OCI-M2 (cell line): ENCODE measurements around the gene GAD1.

ENCODE experiments used
- DNase-seq: peaks from one replicate; lab custom pipeline; 2025; ENCODE audit not compliant: unreplicated experiment; lab: John Stamatoyannopoulos, UW

The GAD1 gene

DNA sequence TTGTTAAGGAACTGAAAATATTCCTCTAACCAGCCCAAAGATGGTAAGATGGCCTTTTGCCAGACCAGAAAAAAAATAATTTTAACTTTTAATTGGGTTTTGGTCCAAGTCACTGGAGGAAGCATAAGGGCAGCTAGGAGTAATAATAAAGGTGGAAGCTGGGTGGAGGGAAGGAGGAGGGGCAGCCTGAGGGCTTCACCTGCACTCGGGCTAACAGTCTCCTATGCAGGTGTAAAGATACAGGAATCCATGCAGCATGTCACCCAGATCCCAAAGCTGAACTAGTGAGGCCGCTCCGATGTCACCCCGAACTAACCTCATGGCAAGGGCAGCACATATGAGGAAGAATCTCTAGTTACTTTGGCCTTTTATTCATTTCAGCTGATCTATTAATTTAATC lies 75.2 kb downstream of the GAD1 start:
- no peak for DNase-seq

DNA sequence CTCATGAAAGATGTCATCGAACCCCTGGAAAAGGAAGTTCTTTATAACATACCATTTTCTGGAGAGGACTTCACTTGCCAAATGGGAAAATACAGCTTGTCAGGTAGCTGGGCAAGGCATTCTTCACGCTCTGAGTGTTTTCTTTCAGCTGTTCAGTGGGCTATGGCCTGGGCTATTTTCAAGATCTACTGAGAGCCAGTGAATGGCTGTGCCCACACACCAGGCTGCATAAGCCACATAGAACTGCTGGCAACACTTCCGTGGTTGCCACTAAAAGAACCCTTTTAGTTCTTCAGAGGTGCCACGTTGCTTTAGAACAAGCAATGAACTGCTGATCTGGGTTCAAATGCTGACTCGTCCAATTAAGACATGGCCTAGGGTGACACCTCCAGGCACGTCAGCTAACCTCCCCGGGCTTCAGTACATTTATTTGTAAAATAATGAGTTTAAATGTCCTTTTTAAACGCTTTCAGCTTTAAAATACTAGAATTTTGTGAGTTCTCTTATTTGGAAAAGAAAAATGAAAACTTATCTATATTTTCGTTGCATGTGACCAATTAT lies 75.8 kb downstream of the GAD1 start:
- DNase-seq = no peak

DNA sequence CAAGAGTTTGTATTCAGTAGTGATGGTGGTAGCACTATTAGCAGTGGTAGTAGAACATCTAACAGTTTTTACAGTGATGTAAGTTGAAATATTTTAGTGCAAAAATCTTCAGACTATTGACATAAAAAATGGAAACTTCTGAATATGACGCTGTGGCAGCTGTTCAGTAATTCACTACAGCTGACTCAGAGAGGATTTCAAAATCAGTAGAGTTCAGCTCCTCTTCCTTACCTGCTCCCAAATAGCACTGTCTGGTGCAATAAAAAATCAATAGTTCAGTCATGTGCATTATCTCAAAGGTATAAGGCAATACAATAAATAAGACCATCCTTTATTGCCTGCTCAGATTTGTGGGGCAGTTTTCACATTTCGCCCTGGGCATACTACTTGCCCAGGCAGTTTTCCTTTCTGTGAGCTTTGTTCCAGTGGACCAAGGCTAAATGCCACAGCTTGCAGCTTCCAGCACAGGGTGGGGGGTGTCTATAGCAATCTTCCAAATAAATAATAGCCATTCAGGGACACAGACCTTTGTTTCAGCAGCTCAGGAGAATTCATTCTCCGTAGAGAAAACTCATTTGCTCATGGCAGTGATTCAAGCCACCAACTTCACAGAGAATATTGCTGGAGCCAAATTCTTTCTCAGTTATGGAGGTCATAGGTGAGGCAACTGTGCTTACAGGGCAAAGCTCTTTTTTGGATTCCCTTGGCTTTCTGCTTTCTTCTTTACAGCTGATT lies 78.5 kb downstream of the GAD1 start:
- DNase-seq = no peak

DNA sequence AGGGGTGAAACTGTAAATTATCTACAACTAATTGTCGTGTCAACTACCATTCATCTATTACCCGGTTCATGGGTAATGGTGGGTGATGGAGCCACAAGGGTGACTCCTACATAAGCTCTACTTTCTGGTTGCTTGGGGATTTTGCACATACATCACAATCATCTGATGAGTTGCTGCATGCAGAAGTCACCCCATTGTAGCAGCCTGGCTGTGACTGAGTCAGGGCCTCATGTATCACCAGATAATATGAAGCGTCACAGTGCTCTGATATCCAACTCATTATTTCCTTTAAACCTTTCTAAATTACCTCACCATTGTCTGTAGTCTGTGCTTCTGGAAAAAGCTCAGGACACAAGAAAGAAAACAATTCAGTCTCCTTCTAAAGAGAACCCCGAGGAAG lies 79.9 kb downstream of the GAD1 start:
- no peak for DNase-seq

DNA sequence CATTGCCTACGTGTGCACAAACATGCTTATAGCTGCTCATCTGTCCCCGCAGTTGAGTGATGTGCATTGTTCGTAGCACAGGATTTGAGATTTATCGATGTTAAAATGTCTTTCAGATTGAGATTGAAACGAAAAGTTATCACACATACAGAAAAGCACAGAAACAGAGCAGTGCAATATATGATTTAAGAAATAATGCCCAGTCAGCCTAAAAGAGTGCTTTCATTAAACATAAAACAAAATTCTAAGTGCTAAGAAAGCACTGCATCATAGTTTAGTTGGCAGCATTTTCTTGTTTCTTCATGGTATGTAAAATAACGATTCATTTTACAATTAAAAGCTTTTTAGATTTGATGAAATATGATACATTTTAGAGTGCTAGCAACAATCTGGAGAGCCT lies 80.4 kb downstream of the GAD1 start:
- DNase-seq = no peak

DNA sequence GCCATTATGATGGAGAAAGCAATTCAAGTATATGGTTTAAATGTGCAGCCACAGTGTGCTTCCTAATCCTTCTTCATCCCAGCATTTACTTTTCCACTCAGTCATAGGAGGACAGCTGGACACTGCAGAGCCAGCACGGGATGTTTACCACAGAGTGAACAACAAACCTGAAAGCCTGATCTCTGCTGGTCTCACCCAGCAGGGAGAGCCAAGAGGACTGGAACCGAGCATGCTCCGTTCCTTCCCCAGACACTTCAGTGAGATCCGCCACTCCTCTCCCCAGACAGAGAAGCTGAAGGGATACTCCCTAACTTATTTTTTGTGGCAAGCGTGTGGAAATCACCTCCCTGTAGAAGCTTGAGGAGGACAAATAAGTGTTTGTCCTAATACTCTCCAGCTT lies 89.2 kb downstream of the GAD1 start:
- DNase-seq = no peak
